K562 (cell line): Measurements from ENCODE around the gene DIP2A. TPM values are rescaled to one million over a fixed set of nuclear protein-coding genes. Genes with fewer than 3 reads are reported as not detected.

Source experiments
- ATAC-seq: fragments of 200-7000 bp; cut with Tn5 transposase; 3 replicates; pipeline ENCODE4 v1.9.1; 2020; ENCODE audit warnings: moderate library complexity
- BruUV-seq: library from RNA; stranded (reverse); fragments of 400-500 nt; replicated peaks from 2 replicates; lab custom pipeline; 2021; lab: Mats Ljungman, UMichigan
- CTCF ChIA-PET: fragments of 300-600 bp; formaldehyde crosslinking; extraction: SDS; loops from one replicate; lab custom pipeline; 2021; ENCODE audit warnings: low intra/inter-chr PET ratio; lab: Yijun Ruan, JAX
- POLR2A ChIA-PET: fragments of 300-600, 350-650 bp; sonication (Branson Sonifier 250); formaldehyde crosslinking; extraction: SDS; loops from one replicate; lab custom pipeline; 2021; ENCODE audit warnings: antibody characterized with exemption, inconsistent platforms; lab: Yijun Ruan, JAX
- DNase-seq, 4 experiments: peaks; one replicate each; pipeline versions ENCODE4 v3.0.0 to v3.0.0-alpha.2; 2011 to 2018; ENCODE audit warnings: low spot score in 3 of 4, mixed read lengths in 3 of 4; ENCODE audit errors: extremely low read depth in 1 of 4
- FAIRE-seq: peaks from 2 replicates; lab custom pipeline; 2011; peaks lifted over from hg19 to GRCh38; lab: Jason Lieb, UNC
- H2AFZ ChIP-seq: 2 replicates; pipeline ENCODE4 v1.6.0; 2011; ENCODE audit warnings: low read depth, low read length, control low read depth, inconsistent platforms
- H3K27ac ChIP-seq: fragments of 200-600 bp; 3 replicates; pipeline ENCODE4 v1.8.0; 2011; ENCODE audit warnings: low read depth, mild to moderate bottlenecking, control low read depth, inconsistent platforms, low read length, moderate library complexity, mixed read lengths; ENCODE audit errors: extremely low read depth
- H3K27me3 ChIP-seq, 2 experiments: fragments of 300-600 bp in 1 of 2; 2 replicates in 1 of 2; 3 replicates in 1 of 2; pipeline versions ENCODE4 v1.6.0 to v1.8.0; 2011; ENCODE audit warnings: inconsistent platforms in 2 of 2, low read length in 2 of 2, mild to moderate bottlenecking in 1 of 2, mixed read lengths in 1 of 2, moderate library complexity in 1 of 2; ENCODE audit not compliant: control insufficient read depth in 2 of 2, insufficient read depth in 2 of 2
- H3K36me3 ChIP-seq: fragments of 300-600 bp; 3 replicates; pipeline ENCODE4 v1.8.0; 2011; ENCODE audit warnings: mild to moderate bottlenecking, low read length, inconsistent platforms; ENCODE audit not compliant: control insufficient read depth, insufficient read depth
- H3K4me1 ChIP-seq, 2 experiments: fragments of 200-600 bp in 1 of 2; replicated peaks in 1 of 2; 2 replicates in 1 of 2; 3 replicates in 1 of 2; pipeline versions ENCODE4 v1.5.1 to v1.8.0; 2011; ENCODE audit warnings: inconsistent platforms in 2 of 2, low read length in 2 of 2, mild to moderate bottlenecking in 1 of 2, mixed read lengths in 1 of 2, moderate library complexity in 1 of 2; ENCODE audit not compliant: control insufficient read depth in 2 of 2, insufficient read depth in 2 of 2
- H3K4me2 ChIP-seq: 2 replicates; pipeline ENCODE4 v1.6.1; 2011; ENCODE audit warnings: low read length, control low read depth, inconsistent platforms, mixed read lengths; ENCODE audit not compliant: insufficient read depth
- H3K4me3 ChIP-seq: fragments of 200-600 bp; sonication (generic), shearing (Covaris generic); 2 replicates; pipeline ENCODE4 v1.5.1; 2016; ENCODE audit warnings: control low read depth, inconsistent platforms
- H3K79me2 ChIP-seq: fragments of 200-600 bp; 3 replicates; pipeline ENCODE4 v1.8.0; 2011; ENCODE audit warnings: low read length, inconsistent platforms; ENCODE audit not compliant: control insufficient read depth, insufficient read depth
- H3K9ac ChIP-seq, 2 experiments: 2 replicates each; pipeline versions ENCODE4 v1.6.0 to v1.6.1; 2011; ENCODE audit warnings: low read depth in 2 of 2, low read length in 2 of 2, control low read depth in 1 of 2, inconsistent platforms in 1 of 2, mild to moderate bottlenecking in 1 of 2, mixed read lengths in 1 of 2; ENCODE audit not compliant: insufficient read depth in 1 of 2
- H3K9me1 ChIP-seq: one replicate; pipeline ENCODE4 v1.6.0; 2011; ENCODE audit warnings: inconsistent platforms, mild to moderate bottlenecking, low read length, moderate library complexity; ENCODE audit not compliant: control insufficient read depth, insufficient read depth
- H3K9me3 ChIP-seq: replicated peaks from 2 replicates; pipeline ENCODE4 v1.5.1; 2011; ENCODE audit warnings: low read depth, low read length, inconsistent platforms; ENCODE audit not compliant: control insufficient read depth, insufficient read depth
- H4K20me1 ChIP-seq: replicated peaks from 2 replicates; pipeline ENCODE4 v1.6.1; 2011; ENCODE audit warnings: low read length, inconsistent platforms, mixed read lengths; ENCODE audit not compliant: control insufficient read depth, insufficient read depth
- MXI1 ChIP-seq: IDR thresholded peaks from 2 replicates; pipeline ENCODE4 v1.6.1; 2011; ENCODE audit warnings: low read depth, mild to moderate bottlenecking, improper control_type of control experiment, low read length
- PTRF ChIP-seq: fragments of 450-650 bp; IDR thresholded peaks from 2 replicates; pipeline ENCODE4 v1.6.1; 2016; ENCODE audit warnings: mild to moderate bottlenecking, missing genetic modification characterization, missing compliant biosample characterization
- STAT6 ChIP-seq: sonication (generic); formaldehyde crosslinking; IDR thresholded peaks from 2 replicates; pipeline ENCODE4 v1.8.1; 2023; ENCODE audit warnings: mild to moderate bottlenecking, missing genetic modification reagents
- TEAD2 ChIP-seq: fragments of 450-650 bp; IDR thresholded peaks from 2 replicates; pipeline ENCODE4 v1.6.1; 2016; ENCODE audit warnings: missing genetic modification characterization, control low read depth, missing compliant biosample characterization
- ZNF699 ChIP-seq: fragments of 250-450 bp; sonication (Bioruptor Pico); IDR thresholded peaks from 2 replicates; pipeline ENCODE4 v1.8.0; 2021; ENCODE audit warnings: mild to moderate bottlenecking, moderate library complexity; ENCODE audit not compliant: insufficient replicate concordance
- WGBS: fragments of 100-300 bp; shearing (Covaris generic); methylation state at CpG from one replicate; pipeline ENCODE4 v1.1.6; 2016; ENCODE audit warnings: low coverage, mixed read lengths; ENCODE audit not compliant: insufficient coverage; ENCODE audit errors: missing lambda C conversion rate; 5-methylcytosine and 5-hydroxymethylcytosine counted together
- in situ Hi-C: fragments of 300-500 bp; cut with MboI; formaldehyde crosslinking; loops from 4 replicates; pipeline ENCODE4 v1.15.0; 2018; ENCODE audit warnings: inconsistent platforms, mixed read lengths
- intact Hi-C: fragments of 100-400 bp; cut with micrococcal nuclease; formaldehyde crosslinking; loops from 2 replicates; pipeline ENCODE4 v1.14.2; 2022
- polyA plus RNA-seq, 8 experiments: library from polyadenylated mRNA; depleted of rRNA in 4 of 8; stranded (reverse) in 5 of 8; unstranded in 3 of 8; fragments of >200 nt; fragmentation: Nextera tagmentation in 2 of 8; fragmentation: Illumina TruSeq in 1 of 8; extraction: Ambion mirVana in 2 of 8; extraction: Trizol in 1 of 8; gene quantifications; 2 replicates each; pipeline versions ENCODE4 v1.2.1 to v1.2.3, GENCODE V29; 2011 to 2014; ENCODE audit warnings: inconsistent platforms in 1 of 8, missing spikeins in 1 of 8
- total RNA-seq, 7 experiments: library from RNA; depleted of rRNA in 6 of 7; stranded (reverse); fragments of >200 nt in 6 of 7; fragmentation: Illumina TruSeq in 2 of 7; extraction: Trizol in 2 of 7; gene quantifications; 2 replicates each; pipeline versions ENCODE4 v1.2.1 to v1.2.3, GENCODE V29; 2011 to 2021; ENCODE audit warnings: low replicate concordance in 1 of 7

Gene DIP2A
- total and polyA plus RNA-seq, 9 of the 15 experiments (the other 6 are each of a cell fraction or from before 2014, with no cell fraction given) = 4.3 to 34.5 (median 20.3) TPM

GRCh38 chr21:46475296-46475695 is 16.6 kb downstream of the DIP2A start:
- no peak for FAIRE-seq
- no peaks in the 10 kb centered on the region for H3K9me1 ChIP-seq
- no peak overlapping the region for H3K4me3 ChIP-seq
- CTCF ChIA-PET = no interaction called here
- H3K4me1 ChIP-seq = no peaks in the 10 kb centered on the region
- no peaks in the 10 kb centered on the region; the same call in 1 of the 2 replicates for H4K20me1 ChIP-seq
- ATAC-seq = no peak
- H3K27ac ChIP-seq = no peak overlapping the region
- BruUV-seq = no TSS peak
- intact Hi-C loops = no loop called here
- WGBS = 72% methylated on average over 1 of the region's 1 CpG
- peaks cover 4% of the 10 kb centered on the region; the same call in 1 of the 3 replicates for H3K79me2 ChIP-seq
- H3K4me2 ChIP-seq = no peak overlapping the region
- no peaks in the 10 kb centered on the region for H3K27me3 ChIP-seq
- no peak overlapping the region for H3K9ac ChIP-seq
- TF ChIP-seq ZNF699 (CRISPR knock-in tag) (no peak), TEAD2 (tag) (no peak), MXI1 (no peak), STAT6 (CRISPR knock-in tag) (no peak), PTRF (tag) (no peak)
- TF ChIP-seq, all 486 proteins: peak for 0
- POLR2A ChIA-PET = interaction anchor here (0.9 to 2.3 kb wide), 2 partner anchors 12 to 15 kb away, joined by 3 to 6 read pairs; no protein-coding TSS in a partner anchor
- in situ Hi-C loops = no loop called here
- no peak overlapping the region for H2AFZ ChIP-seq
- peaks cover 5% of the 10 kb centered on the region; the same call in 2 of the 3 replicates for H3K36me3 ChIP-seq
- no peak for DNase-seq
- no peaks in the 10 kb centered on the region for H3K9me3 ChIP-seq
